Gastroesophageal sphincter (tissue), 3 donors: ENCODE measurements around the gene SEL1L.

Source experiments
- EP300 ChIP-seq: sonication (generic); formaldehyde crosslinking; IDR thresholded peaks from one replicate; pipeline ENCODE4 v1.6.1; 2017; ENCODE audit warnings: antibody characterized with exemption, mild to moderate bottlenecking
- POLR2A ChIP-seq, 2 donors: fragments of 450-650 bp; IDR thresholded peaks; one replicate each; pipeline ENCODE4 v1.6.1; 2017; ENCODE audit warnings: antibody characterized with exemption in 2 of 2, mild to moderate bottlenecking in 2 of 2, moderate library complexity in 1 of 2
- TF ChIP-seq, protein P1 (sequence below), 4 experiments: fragments of 200-600 bp in 2 of 4; fragments of 450-650 bp in 2 of 4; sonication (generic) in 1 of 4; IDR thresholded peaks; one replicate each; pipeline ENCODE4 v1.5.1; 2017 to 2019; ENCODE audit warnings: antibody characterized with exemption in 4 of 4, mild to moderate bottlenecking in 2 of 4, moderate library complexity in 2 of 4

DNA sequence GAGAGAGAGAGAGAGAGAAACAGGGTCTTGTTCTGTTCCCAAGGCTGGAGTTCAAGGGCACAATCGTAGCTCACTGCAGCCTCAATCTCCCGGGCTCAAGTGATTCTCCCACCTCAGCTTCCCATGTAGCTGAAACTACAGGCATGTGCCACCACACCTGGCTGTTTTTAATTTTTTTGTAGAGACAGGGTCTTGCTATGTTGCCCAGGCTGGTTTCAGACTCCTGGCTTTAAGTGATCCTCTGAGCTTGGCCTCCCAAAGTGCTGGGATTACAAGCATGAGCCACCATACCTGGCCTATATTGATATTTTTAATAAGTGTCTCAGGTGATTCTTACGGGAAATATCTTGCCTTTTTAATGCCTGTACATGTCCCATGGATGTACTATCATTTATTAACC is 82.7 kb downstream of the SEL1L start:
- TF ChIP-seq, protein P1, sequence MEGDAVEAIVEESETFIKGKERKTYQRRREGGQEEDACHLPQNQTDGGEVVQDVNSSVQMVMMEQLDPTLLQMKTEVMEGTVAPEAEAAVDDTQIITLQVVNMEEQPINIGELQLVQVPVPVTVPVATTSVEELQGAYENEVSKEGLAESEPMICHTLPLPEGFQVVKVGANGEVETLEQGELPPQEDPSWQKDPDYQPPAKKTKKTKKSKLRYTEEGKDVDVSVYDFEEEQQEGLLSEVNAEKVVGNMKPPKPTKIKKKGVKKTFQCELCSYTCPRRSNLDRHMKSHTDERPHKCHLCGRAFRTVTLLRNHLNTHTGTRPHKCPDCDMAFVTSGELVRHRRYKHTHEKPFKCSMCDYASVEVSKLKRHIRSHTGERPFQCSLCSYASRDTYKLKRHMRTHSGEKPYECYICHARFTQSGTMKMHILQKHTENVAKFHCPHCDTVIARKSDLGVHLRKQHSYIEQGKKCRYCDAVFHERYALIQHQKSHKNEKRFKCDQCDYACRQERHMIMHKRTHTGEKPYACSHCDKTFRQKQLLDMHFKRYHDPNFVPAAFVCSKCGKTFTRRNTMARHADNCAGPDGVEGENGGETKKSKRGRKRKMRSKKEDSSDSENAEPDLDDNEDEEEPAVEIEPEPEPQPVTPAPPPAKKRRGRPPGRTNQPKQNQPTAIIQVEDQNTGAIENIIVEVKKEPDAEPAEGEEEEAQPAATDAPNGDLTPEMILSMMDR (IDR thresholded peaks at IDR 0.05) = no peak
- TF ChIP-seq POLR2A (IDR thresholded peaks at IDR 0.05) (no peak), EP300 (no peak)
